Ovary (tissue), 3 donors: ENCODE data around the gene FILIP1L.

Experiments
- CTCF ChIP-seq, 3 donors: fragments of 450-650 bp in 2 of 3; fragments of 200-600 bp in 1 of 3; IDR thresholded peaks; one replicate each; pipeline versions ENCODE4 v1.5.1 to v1.8.0; 2016 to 2022; ENCODE audit warnings: antibody characterized with exemption in 3 of 3, mild to moderate bottlenecking in 1 of 3
- POLR2A ChIP-seq: fragments of 450-650 bp; IDR thresholded peaks from one replicate; pipeline ENCODE4 v1.6.1; 2017; ENCODE audit warnings: antibody characterized with exemption, mild to moderate bottlenecking, moderate library complexity
- donor health status: DM: no; HTN: no; CAD: no.

GRCh38 chr3:99865321-99865720 lies 249.0 kb downstream of the FILIP1L start:
- TF ChIP-seq CTCF (IDR thresholded peaks at IDR 0.05) (no peak), POLR2A (no peak)
